Measurements from ENCODE around the gene CCDC88C. TPM values are rescaled to one million over a fixed set of nuclear protein-coding genes. Genes with fewer than 3 reads are reported as not detected.
A peak's percentile ranks its signal among the peaks of the same experiment; 100 is the strongest.

The CCDC88C gene
- total RNA-seq, 1 donor from 2014 or later: 44.6 TPM

DNA sequence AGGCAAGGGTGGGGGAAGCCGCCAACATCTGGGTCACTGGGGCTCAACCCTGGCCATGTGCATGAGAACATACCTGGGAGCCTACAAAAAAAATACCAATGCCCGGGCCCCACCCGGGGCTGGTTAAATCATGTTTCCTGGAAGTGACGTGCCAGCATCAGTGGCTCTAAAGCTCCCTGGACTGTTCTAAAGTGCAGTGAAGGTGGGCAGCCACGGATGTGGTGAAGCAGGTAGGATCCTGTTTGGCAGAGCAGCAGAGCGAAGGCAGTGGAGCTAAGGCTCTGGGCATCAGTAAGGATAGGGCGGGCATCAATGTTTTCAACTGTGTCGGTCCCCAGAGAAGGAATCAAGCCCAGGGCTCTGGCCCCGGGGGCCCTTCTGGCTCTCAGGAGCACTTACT, 172.6 kb downstream of the CCDC88C start:
- Mint-ChIP-seq H3K9me3 (peaks cover 2% of the 10 kb centered on the region), H3K36me3 (ENCODE audit: low read depth) (no peaks in the 10 kb centered on the region)
- no peak for TF ChIP-seq CTCF (conservative IDR thresholded peaks at IDR 0.05)

GRCh38 chr14:91244501-91244901, 173.1 kb downstream of the CCDC88C start, which contains the start of gene GPR68:
Gene GPR68 (minus strand): TSS chr14:91244704. CDS start chr14:91235050, 9,654 bp downstream.
- H3K27ac Mint-ChIP-seq (ENCODE audit: unreplicated experiment): no peak within 1 kb of the TSS
- TF ChIP-seq CTCF (conservative IDR thresholded peaks at IDR 0.05): no peak
- H3K36me3 Mint-ChIP-seq (ENCODE audit: low read depth): no peaks in the 10 kb centered on the region
- H3K27me3 Mint-ChIP-seq (ENCODE audit: low read depth): peaks cover 15% of the 10 kb centered on the region
- no peak for DNase-seq (ENCODE audit: low read depth, low spot score)
- H3K9me3 Mint-ChIP-seq: peaks cover 2% of the 10 kb centered on the region
- no peaks in the 10 kb centered on the region for H3K4me1 Mint-ChIP-seq
- no peak within 1 kb of the TSS for H3K4me3 Mint-ChIP-seq

More for the DNA sequence above, 172.6 kb downstream of the CCDC88C start:
- DNase-seq (ENCODE audit: low read depth, low spot score): no peak
- H3K27me3 Mint-ChIP-seq (ENCODE audit: low read depth): peaks cover 12% of the 10 kb centered on the region
- no peak overlapping the region for H3K27ac Mint-ChIP-seq (ENCODE audit: unreplicated experiment)
- H3K4me3 Mint-ChIP-seq: no peak overlapping the region
- peaks cover 4% of the 10 kb centered on the region for H3K4me1 Mint-ChIP-seq

DNA sequence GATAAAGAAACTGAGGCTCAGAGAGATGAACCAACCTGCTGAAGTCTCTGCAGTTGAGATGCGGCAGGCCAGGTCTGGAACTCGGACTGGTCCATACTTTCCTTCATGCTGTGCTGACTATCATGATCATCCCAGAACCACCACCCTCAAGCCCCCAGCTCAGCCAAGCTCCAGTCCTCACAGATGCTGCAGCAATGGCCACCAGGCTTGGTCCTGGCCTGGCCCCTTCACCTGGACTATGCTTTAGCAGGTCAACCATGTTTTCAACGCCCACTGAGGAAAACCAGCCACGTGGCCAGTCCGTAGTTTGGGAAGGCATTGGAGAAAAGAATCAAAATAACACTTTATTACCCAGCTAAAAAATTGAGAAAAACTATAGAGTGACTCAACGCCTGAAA, 174.5 kb downstream of the CCDC88C start:
- H3K4me1 Mint-ChIP-seq: no peaks in the 10 kb centered on the region
- no peak overlapping the region for H3K4me3 Mint-ChIP-seq
- DNase-seq (ENCODE audit: low read depth, low spot score): no peak
- no peaks in the 10 kb centered on the region for H3K36me3 Mint-ChIP-seq (ENCODE audit: low read depth)
- H3K27me3 Mint-ChIP-seq (ENCODE audit: low read depth): peaks cover 19% of the 10 kb centered on the region
- H3K9me3 Mint-ChIP-seq: peaks cover 2% of the 10 kb centered on the region
- TF ChIP-seq CTCF (conservative IDR thresholded peaks at IDR 0.05): no peak
- no peak overlapping the region for H3K27ac Mint-ChIP-seq (ENCODE audit: unreplicated experiment)

- Mint-ChIP-seq H3K36me3 (ENCODE audit: low read depth) (no peaks in the 10 kb centered on the region), H3K9me3 (peaks cover 2% of the 10 kb centered on the region), H3K27me3 (ENCODE audit: low read depth) (peaks cover 19% of the 10 kb centered on the region), H3K4me1 (no peaks in the 10 kb centered on the region), H3K27ac (ENCODE audit: unreplicated experiment) (no peak overlapping the region), H3K4me3 (no peak overlapping the region)
- no peak for DNase-seq (ENCODE audit: low read depth, low spot score)
- TF ChIP-seq CTCF (conservative IDR thresholded peaks at IDR 0.05): no peak
Observed at GRCh38 chr14:91242635-91243034, 175.0 kb downstream of the CCDC88C start.

- no peaks in the 10 kb centered on the region for H3K4me1 Mint-ChIP-seq
- no peak overlapping the region for H3K4me3 Mint-ChIP-seq
- peak overlapping the region; percentile 20 for H3K27ac Mint-ChIP-seq (ENCODE audit: unreplicated experiment)
- H3K9me3 Mint-ChIP-seq: peaks cover 2% of the 10 kb centered on the region
- H3K27me3 Mint-ChIP-seq (ENCODE audit: low read depth): peaks cover 19% of the 10 kb centered on the region
- no peak for DNase-seq (ENCODE audit: low read depth, low spot score)
- no peaks in the 10 kb centered on the region for H3K36me3 Mint-ChIP-seq (ENCODE audit: low read depth)
- TF ChIP-seq CTCF (conservative IDR thresholded peaks at IDR 0.05): no peak
Observed at GRCh38 chr14:91241863-91242262, 175.8 kb downstream of the CCDC88C start.

DNA sequence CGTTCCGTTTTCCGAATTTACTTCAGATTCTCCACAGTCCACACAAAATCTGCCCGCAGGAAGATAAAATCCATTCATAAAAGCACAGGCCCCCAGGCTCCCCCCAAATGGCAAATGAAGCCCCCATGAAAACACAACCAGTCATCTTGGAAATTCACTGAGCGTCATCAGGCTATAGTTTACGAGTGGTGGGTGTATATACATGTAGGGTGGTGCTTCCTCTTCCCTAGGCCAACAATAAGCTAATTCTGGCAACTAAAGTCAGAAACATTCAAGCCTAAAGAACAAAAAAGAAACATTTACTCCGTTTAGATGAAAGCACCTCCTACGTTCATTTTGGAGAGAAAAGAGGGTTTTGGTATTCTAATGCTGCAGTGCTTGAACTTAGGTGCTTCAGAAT, 179.0 kb downstream of the CCDC88C start:
- H3K27ac Mint-ChIP-seq (ENCODE audit: unreplicated experiment): peak overlapping the region; percentile 29
- peaks cover 2% of the 10 kb centered on the region for H3K9me3 Mint-ChIP-seq
- H3K27me3 Mint-ChIP-seq (ENCODE audit: low read depth): peaks cover 18% of the 10 kb centered on the region
- no peak for DNase-seq (ENCODE audit: low read depth, low spot score)
- no peaks in the 10 kb centered on the region for H3K4me1 Mint-ChIP-seq
- no peak for TF ChIP-seq CTCF (conservative IDR thresholded peaks at IDR 0.05)
- H3K4me3 Mint-ChIP-seq: no peak overlapping the region
- no peaks in the 10 kb centered on the region for H3K36me3 Mint-ChIP-seq (ENCODE audit: low read depth)

Data from neural crest cell (in vitro differentiated cells).